Caki2 (cell line): Measurements from ENCODE around the gene CYP39A1. TPM values are rescaled to one million over a fixed set of nuclear protein-coding genes. Genes with fewer than 3 reads are reported as not detected.
A peak's percentile ranks its signal among the peaks of the same experiment; 100 is the strongest.

ENCODE experiments used
- DNase-seq: peaks from one replicate; pipeline ENCODE4 v3.0.0-alpha.2; 2015; ENCODE audit warnings: low read depth
- in situ Hi-C: cut with HindIII; loops from 2 replicates; pipeline ENCODE4 v1.10.0; 2016; ENCODE audit warnings: low sequenced_read_pairs, low pct_unique_long_range_greater_than_20kb, mixed read lengths
- total RNA-seq: library from RNA; depleted of rRNA; stranded (reverse); fragments of >200 nt; shearing (Covaris generic); gene quantifications from 2 replicates; pipeline ENCODE4 v1.2.3, GENCODE V29; 2014; ENCODE audit warnings: low replicate concordance

The CYP39A1 gene
- total RNA-seq, 1 experiment from 2014 or later: 0.95 TPM

DNA sequence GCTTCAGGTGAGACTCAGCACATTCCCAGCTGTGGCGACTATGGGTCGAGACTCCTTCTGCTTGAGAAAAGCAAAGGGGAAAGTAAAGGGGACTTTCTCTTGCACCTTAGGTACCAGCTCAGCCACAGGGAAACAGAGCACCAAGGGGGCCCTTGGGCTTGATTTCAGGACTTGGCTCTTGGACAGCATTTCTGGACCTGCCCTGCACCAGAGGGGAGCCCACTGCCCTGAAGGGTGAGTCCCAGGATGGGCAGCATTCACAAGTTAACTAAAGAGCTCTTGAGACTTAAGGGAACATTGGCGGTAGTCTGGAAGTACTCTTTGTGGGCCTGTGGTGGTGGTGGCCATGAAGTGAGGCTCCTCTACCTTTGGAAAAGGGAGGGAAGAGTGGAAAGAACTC, 111.1 kb downstream of the CYP39A1 start:
- no peak for DNase-seq
- in situ Hi-C loops: no loop called here

DNA sequence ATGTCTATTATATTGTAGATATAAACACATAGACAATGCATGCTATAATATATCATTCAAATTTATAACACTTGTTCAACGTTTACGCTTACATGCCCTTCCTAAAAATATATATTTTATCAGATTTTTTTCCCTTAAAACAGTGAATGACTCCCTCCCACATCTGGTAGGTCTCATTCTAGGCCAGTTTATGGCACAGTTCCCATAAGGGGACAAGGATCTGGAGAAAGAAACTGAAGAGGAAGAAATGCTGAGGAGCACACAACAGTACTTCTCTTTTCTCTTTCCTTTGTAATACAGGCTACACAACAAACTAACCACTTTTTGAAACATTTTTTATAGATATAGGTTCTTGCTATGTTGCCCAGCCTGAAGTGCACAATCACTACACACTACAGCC, 112.8 kb downstream of the CYP39A1 start:
- no peak for DNase-seq
- in situ Hi-C loops: no loop called here

- no peak for DNase-seq
- in situ Hi-C loops: no loop called here
Measured at GRCh38 chr6:46538800-46539480, 113.7 kb downstream of the CYP39A1 start.

DNA sequence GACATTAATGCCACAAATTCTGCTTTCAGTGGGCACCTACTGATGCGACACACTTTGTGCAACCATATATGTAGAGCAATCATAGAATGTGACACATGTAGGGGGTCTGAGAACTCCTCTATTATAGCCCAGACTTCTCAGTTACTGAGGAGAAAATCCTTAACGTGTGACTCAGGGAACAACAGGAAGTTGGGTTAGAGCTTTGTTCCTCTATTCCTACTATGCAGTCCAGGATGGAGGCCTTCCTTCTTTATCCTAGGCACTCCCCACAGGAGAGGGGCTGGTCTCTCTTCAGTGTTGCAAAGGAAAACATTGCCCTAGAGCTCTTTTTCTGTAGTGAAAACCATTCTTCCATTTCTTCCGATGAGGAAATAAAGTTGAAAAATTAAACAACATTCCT, 121.7 kb downstream of the CYP39A1 start:
- in situ Hi-C loops: no loop called here

DNA sequence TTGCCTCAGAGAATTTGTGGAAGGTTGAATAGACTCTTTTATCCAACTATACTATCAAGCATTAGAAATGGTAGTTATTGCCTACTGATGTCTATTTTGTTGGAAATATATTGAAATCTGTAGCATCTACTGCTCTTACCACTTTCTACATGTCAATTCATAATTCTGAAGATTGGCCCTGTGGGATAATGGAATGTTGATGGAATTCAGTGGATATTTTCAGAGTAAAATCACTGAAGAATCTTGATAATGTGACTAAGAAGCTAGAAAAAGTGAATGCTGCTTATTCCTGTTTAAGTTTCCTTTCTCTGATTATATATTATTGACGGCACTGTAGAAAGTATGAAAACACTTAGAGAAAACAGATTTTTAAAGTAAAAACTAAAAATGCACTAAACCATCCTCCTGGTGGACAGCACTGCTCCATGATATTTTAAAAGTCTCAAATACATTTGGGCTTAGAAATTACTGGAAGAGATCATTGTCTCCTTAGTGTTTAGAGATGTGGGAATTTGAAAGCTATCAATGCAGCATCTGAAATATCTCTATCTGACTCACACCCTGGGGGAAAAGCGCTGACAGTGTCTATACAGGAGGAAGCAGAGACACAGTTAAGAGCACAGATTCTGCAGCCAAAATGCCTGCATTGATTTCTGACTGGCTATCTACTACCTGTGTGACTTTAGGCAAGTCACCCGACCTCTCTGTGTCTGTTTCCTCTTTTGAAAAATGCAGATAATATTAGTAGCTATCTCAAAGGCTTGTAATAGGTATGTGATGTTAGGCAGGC, 123.5 kb downstream of the CYP39A1 start:
- in situ Hi-C loops: no loop called here
- DNase-seq: no peak

More for the DNA sequence above, 121.7 kb downstream of the CYP39A1 start:
- no peak for DNase-seq

DNA sequence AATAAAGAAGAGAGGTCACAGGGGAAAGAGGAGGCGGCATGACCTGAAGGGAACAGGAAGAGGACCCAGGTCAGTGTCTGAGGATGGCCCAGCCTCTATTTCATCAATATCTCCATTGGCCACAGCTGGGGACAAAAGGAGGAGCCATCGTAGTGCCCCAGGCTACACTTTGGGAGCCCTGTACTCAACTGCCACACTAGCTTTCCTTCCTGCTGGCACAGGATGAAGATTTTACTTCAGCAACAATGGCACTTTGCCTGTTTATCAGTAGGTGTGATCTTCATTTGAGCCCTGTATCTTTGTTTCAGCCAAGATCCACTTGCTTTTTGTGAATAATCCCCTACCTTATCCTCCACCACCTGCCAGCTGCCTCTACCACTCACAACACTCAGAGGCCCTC, 126.0 kb downstream of the CYP39A1 start:
- no peak for DNase-seq
- in situ Hi-C loops: no loop called here

DNA sequence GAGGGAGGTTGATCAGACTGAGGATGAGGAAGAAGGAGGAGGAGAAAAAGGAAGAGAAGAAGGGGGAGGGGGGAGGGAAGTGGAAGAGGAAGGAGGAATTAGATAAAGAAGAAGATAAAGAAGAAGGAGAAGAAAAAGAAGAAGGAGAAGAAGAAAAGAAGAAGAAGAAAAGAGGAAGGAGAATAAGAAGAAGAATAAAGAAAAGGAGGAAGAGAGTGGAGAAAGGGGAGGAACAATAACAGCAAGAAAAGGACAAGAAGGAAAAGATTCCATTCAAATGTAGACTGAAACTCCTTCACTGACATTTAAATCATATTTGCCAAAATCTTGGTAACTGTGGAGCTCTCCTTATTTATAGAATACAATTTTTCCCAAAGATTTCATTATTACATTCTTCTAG, 127.0 kb downstream of the CYP39A1 start:
- in situ Hi-C loops: no loop called here
- no peak for DNase-seq

- no peak for DNase-seq
Measured at GRCh38 chr6:46521464-46521971, 131.1 kb downstream of the CYP39A1 start.

DNA sequence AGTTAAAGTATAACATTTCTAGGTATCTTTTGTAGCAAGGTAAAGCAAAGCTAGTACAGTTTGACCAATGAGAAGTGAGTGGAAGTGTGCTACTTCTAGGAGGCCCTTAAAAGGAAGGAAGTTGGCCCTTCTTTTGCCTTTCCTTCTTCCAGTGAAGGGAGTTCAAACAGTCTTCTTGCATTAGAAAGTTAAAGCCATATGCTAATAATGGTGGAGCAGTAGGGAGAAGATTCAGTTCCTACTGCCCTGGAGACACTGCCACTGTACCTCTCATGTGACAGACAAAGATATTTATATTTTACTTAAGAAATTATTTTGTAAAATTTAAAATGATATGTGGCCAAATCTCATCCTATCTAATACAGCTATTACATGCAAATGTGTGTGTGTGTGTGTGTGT, 135.4 kb downstream of the CYP39A1 start:
- in situ Hi-C loops: no loop called here
- no peak for DNase-seq

More at GRCh38 chr6:46521464-46521971, 131.1 kb downstream of the CYP39A1 start:
- in situ Hi-C loops: no loop called here

- DNase-seq: no peak
- in situ Hi-C loops: no loop called here
Measured at GRCh38 chr6:46513533-46513932, 139.1 kb downstream of the CYP39A1 start.

DNA sequence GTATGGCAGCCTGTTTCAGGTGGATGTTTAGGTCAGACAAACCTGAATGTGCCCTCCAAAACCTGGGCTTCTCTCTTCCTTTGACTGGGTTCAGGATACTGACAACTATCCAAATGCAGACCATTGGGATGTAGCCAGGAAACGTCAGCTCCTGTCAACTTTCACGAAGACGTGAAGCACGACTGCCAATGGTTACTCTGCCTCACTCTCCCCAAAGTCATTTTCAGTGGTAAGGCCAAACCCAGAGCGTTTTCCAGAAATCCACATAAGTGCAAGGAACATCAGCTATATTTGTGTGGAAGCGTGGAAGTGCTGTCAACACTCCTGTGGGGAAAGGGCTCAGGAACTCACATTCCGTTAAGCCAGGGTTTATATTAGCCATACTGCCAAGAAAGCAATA, 141.3 kb downstream of the CYP39A1 start:
- no peak for DNase-seq
- in situ Hi-C loops: no loop called here

GRCh38 chr6:46510651-46511050, 142.0 kb downstream of the CYP39A1 start:
- peak; percentile 22 for DNase-seq
- in situ Hi-C loops: no loop called here

DNA sequence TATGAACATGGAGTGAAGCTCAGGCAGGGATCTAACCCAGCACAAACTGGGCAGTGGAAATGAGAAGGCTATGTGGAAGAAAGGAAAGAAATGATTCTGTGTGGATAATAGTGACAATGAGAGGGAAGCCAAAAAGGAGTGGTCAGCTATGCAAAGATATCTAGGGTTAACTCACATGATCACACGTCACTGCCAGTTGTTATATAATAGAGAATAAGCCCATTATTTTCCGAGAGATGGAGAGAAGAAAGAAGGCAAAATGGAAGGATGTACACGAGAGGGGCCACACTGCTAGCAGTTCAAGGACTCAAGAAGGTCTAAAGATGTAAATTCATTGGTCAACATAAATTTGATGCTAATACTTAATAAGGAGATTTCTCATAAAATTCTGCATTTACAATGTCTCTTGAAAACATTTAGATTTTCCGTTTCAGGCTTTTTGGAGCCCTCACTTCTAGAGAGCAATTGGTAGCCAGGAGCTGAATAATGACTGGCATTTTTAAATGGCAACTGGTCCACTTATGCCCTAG, 142.6 kb downstream of the CYP39A1 start:
- in situ Hi-C loops: no loop called here
- DNase-seq: no peak

- no peak for DNase-seq
- in situ Hi-C loops: no loop called here
Measured at GRCh38 chr6:46509063-46509462, 143.6 kb downstream of the CYP39A1 start.

DNA sequence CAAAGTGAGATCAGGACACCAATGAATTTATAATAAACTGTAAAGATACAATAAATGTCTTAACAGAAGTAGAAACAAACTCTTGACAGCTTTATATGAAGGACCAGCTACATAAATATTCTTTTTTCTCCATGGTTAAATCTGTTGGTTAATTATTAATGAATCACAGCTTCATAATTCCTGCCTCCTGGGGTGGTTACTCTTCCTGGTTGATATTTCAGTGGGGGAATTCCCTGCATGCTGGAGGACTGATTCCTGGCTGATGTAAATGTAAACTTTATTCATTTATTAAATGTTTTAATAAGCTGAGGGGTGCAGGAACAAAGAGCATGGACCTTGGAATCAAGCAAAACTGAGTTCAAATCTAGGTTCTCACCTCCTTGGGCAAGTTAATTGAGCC, 145.2 kb downstream of the CYP39A1 start:
- DNase-seq: peak; percentile 41
- in situ Hi-C loops: no loop called here

- in situ Hi-C loops: no loop called here
- no peak for DNase-seq
Measured at GRCh38 chr6:46505693-46506512, 146.7 kb downstream of the CYP39A1 start.

GRCh38 chr6:46504242-46504641, 148.4 kb downstream of the CYP39A1 start:
- DNase-seq: no peak

GRCh38 chr6:46502486-46503119, 150.0 kb downstream of the CYP39A1 start:
- no peak for DNase-seq
- in situ Hi-C loops: no loop called here

More at GRCh38 chr6:46504242-46504641, 148.4 kb downstream of the CYP39A1 start:
- in situ Hi-C loops: no loop called here
